Lung (tissue), 12 donors: ENCODE results near the gene PTPN14. TPM values are rescaled to one million over a fixed set of nuclear protein-coding genes. Genes with fewer than 3 reads are reported as not detected.

Experiments used
- ATAC-seq: fragments of 200-7000 bp; cut with Tn5 transposase; one replicate; pipeline ENCODE4 v1.9.1; 2020; ENCODE audit warnings: moderate number of reproducible peaks; ENCODE audit not compliant: insufficient read depth, low FRiP score
- DNase-seq, 3 donors: peaks; one replicate each; pipeline ENCODE4 v3.0.0-alpha.2; 2013 to 2017
- H3K27ac ChIP-seq, 2 donors: one replicate each; pipeline ENCODE4 v1.5.1; 2013; ENCODE audit warnings: mild to moderate bottlenecking in 2 of 2, moderate library complexity in 2 of 2, control low read depth in 1 of 2, inconsistent platforms in 1 of 2, low read depth in 1 of 2, low read length in 1 of 2
- H3K27me3 ChIP-seq, 3 donors: one replicate each; pipeline ENCODE4 v1.5.1; 2013; ENCODE audit warnings: low read length in 2 of 3; ENCODE audit not compliant: control insufficient read depth in 3 of 3, insufficient read depth in 3 of 3
- H3K36me3 ChIP-seq, 4 donors: one replicate each; pipeline ENCODE4 v1.5.1; 2013; ENCODE audit warnings: low read length in 4 of 4, mild to moderate bottlenecking in 1 of 4, moderate library complexity in 1 of 4; ENCODE audit not compliant: control insufficient read depth in 4 of 4, insufficient read depth in 4 of 4
- H3K4me1 ChIP-seq, 5 donors: one replicate each; pipeline ENCODE4 v1.5.1; 2013; ENCODE audit warnings: low read length in 5 of 5, mild to moderate bottlenecking in 2 of 5, moderate library complexity in 1 of 5; ENCODE audit not compliant: control insufficient read depth in 5 of 5, insufficient read depth in 5 of 5
- H3K4me3 ChIP-seq: one replicate; pipeline ENCODE4 v1.5.1; 2013; ENCODE audit warnings: mild to moderate bottlenecking, control low read depth, moderate library complexity
- H3K9ac ChIP-seq, 2 donors: one replicate each; pipeline ENCODE4 v1.5.1; 2013; ENCODE audit warnings: low read length in 2 of 2, control low read depth in 1 of 2; ENCODE audit not compliant: insufficient read depth in 1 of 2
- H3K9me3 ChIP-seq, 4 donors: one replicate each; pipeline ENCODE4 v1.5.1; 2013; ENCODE audit warnings: low read length in 3 of 4, mild to moderate bottlenecking in 1 of 4, moderate library complexity in 1 of 4; ENCODE audit not compliant: control insufficient read depth in 4 of 4, insufficient read depth in 3 of 4
- CTCF ChIP-seq: IDR thresholded peaks from 2 replicates; pipeline ENCODE4 v1.5.1; 2012; ENCODE audit warnings: mild to moderate bottlenecking; ENCODE audit errors: control extremely low read depth, extremely low read depth
- WGBS, 2 donors: extraction: QIAGEN DNeasy Blood & Tissue Kit; methylation state at CpG; one replicate each; pipeline ENCODE4 v1.1.7; 2013; 5-methylcytosine and 5-hydroxymethylcytosine counted together
- polyA plus RNA-seq, 2 donors: library from polyadenylated mRNA; stranded (reverse); fragments of 200-250 nt; gene quantifications; one replicate each; pipeline ENCODE4 v1.2.1, GENCODE V29; 2013
- total RNA-seq, 2 donors: library from RNA; depleted of rRNA in 1 of 2; stranded (reverse); fragments of >200 nt in 1 of 2; gene quantifications; one replicate each; pipeline ENCODE4 v1.2.1, GENCODE V29; 2014 to 2021
- donor health status: control.
- donor health status: control.
- donor health status: Bipolar disorder and iron deficiency.
- donor health status: healthy.
- donor health status: DM: yes; HTN: yes; CAD: no.

Gene PTPN14
- total and polyA plus RNA-seq, 4 donors = 4.4 to 43.2 (median 15.2) TPM

DNA sequence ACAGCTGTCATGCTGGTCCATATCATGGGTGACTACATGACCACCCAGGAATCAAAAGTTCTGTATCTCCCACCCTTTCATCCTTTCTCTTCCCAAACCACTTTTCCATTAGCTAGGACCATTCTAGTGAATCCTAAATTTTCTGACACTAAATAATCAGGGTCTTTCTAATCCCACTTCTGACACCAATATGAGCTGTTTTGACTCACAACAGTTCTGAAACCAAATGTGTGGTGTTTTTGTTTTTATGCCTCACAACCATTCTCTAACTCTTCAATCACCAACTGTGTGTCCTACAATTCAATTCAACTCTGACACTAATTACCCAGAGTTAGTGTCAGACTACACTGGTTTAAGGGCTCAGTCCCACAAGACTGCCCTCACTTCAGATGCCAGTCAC, 206.5 kb downstream of the PTPN14 start:
- no peak overlapping the region for H3K27ac ChIP-seq
- H3K36me3 ChIP-seq = peaks cover 2 to 18% (median 9%) of the 10 kb centered on the region in 4 donors
- no peak for DNase-seq
- ATAC-seq = no peak
- peaks cover 0 to 7% (median 1%) of the 10 kb centered on the region in 4 donors for H3K9me3 ChIP-seq
- no peak overlapping the region for H3K4me3 ChIP-seq
- no peak for TF ChIP-seq CTCF
- no peak overlapping the region for H3K9ac ChIP-seq
- no peaks in the 10 kb centered on the region for H3K4me1 ChIP-seq
- no peaks in the 10 kb centered on the region for H3K27me3 ChIP-seq

DNA sequence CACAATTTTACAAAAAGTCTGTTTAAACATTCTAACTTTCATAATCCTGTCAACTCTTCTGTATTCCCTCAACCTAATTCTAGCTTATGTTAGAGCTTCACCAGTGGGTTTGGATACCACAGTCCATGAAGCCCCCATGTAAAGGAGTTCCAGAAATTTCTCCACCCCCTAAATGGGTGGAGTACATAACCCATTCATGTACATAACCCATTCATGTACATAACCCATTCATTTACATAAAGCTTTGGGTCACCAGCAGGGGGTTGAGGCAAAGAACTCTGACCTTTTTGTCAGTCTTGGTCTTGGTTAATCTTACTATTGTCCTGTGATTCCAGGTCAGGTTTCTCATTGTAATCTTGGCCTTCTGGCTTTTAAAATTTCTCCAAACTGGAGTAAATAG, 208.9 kb downstream of the PTPN14 start:
- H3K4me3 ChIP-seq = no peak overlapping the region
- H3K27ac ChIP-seq = no peak overlapping the region
- TF ChIP-seq CTCF = no peak
- no peak for DNase-seq
- peaks cover 0 to 10% (median 0%) of the 10 kb centered on the region in 5 donors for H3K4me1 ChIP-seq
- H3K27me3 ChIP-seq = no peaks in the 10 kb centered on the region
- H3K36me3 ChIP-seq = peaks cover 2 to 18% (median 8%) of the 10 kb centered on the region in 4 donors
- H3K9ac ChIP-seq = no peak overlapping the region
- no peak for ATAC-seq
- H3K9me3 ChIP-seq = peaks cover 0 to 7% (median 1%) of the 10 kb centered on the region in 4 donors

DNA sequence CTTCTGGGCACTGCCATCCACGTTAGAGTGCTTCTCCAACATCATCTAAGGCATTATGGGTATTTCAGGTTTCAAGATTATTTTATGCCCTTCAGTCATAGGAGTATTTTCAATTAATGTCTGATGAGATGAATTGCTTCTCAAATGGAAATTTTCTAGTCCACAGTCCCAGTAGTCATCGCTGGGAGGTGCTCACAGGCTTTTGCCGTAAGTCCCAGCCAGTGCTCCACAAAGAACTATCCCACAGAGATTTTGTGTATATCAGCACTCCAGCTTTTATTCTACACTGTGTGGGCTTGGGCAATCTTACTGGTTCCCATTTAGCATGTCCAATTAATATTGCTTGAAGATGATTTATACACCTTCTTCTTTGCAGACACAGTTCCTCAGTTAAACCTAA, 209.5 kb downstream of the PTPN14 start:
- Histone ChIP-seq H3K27ac (no peak overlapping the region), H3K27me3 (no peaks in the 10 kb centered on the region), H3K36me3 (peaks cover 2 to 18% (median 10%) of the 10 kb centered on the region in 4 donors), H3K9ac (no peak overlapping the region), H3K9me3 (peaks cover 0 to 7% (median 1%) of the 10 kb centered on the region in 4 donors), H3K4me1 (peaks cover 0 to 10% (median 0%) of the 10 kb centered on the region in 5 donors), H3K4me3 (no peak overlapping the region)
- ATAC-seq = no peak
- WGBS, 2 donors = 85 to 92% methylated on average over 3 of the region's 3 CpGs
- TF ChIP-seq CTCF = no peak
- no peak for DNase-seq

DNA sequence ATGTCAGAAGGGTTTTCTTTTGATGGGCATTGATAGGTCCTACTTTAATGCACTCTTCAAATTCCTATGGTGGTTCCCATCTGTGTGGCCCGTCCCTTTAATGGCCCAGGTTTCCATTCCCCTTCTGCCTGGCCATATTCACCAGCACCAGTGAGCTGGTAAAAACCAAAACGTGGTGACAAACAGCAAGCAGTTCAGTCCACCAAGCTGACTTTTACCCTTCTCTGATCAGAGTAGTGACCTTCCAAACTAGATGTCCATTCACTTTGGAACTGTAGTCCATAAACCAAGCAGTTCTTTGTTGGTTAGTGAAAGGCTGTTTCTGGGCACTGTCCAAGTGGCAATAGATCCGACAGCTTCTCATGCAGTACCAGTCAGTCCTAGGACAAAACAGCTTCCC, 209.9 kb downstream of the PTPN14 start:
- Histone ChIP-seq H3K27me3 (no peaks in the 10 kb centered on the region), H3K4me3 (no peak overlapping the region), H3K27ac (peak overlapping the region in 1 of 2 donors; percentile 42), H3K36me3 (peaks cover 1 to 18% (median 10%) of the 10 kb centered on the region in 4 donors), H3K9me3 (peaks cover 0 to 7% (median 1%) of the 10 kb centered on the region in 4 donors), H3K4me1 (peaks cover 0 to 10% (median 0%) of the 10 kb centered on the region in 5 donors), H3K9ac (no peak overlapping the region)
- 89 to 93% methylated on average over 3 of the region's 3 CpGs for WGBS, 2 donors
- no peak for DNase-seq
- no peak for TF ChIP-seq CTCF
- ATAC-seq = no peak
